T1000 (cell line): ENCODE measurements around the gene KLHL36.
"Not testable (repeated sequence)": the region's sequence is repeated elsewhere in the genome, so short reads cannot be mapped to it uniquely, and the experiment has no call there.

Source experiments
- DNase-seq: peaks from one replicate; lab custom pipeline; 2025; ENCODE audit warnings: mixed read lengths; lab: John Stamatoyannopoulos, UW

Gene KLHL36

GRCh38 chr16:84673561-84673960 is 25.2 kb downstream of the KLHL36 start:
- no peak for DNase-seq

- no peak for DNase-seq
Measured at GRCh38 chr16:84675423-84675822, 27.1 kb downstream of the KLHL36 start.

GRCh38 chr16:84675884-84676283 is 27.6 kb downstream of the KLHL36 start:
- no peak for DNase-seq

GRCh38 chr16:84677017-84677803 is 28.9 kb downstream of the KLHL36 start:
- DNase-seq = no peak

GRCh38 chr16:84677849-84678248 is 29.5 kb downstream of the KLHL36 start:
- no peak for DNase-seq

- DNase-seq = no peak
Measured at GRCh38 chr16:84678541-84678940, 30.2 kb downstream of the KLHL36 start.

- DNase-seq = no peak
Measured at GRCh38 chr16:84680165-84680842, 32.0 kb downstream of the KLHL36 start.

GRCh38 chr16:84680843-84681629 is 32.7 kb downstream of the KLHL36 start:
- no peak for DNase-seq

GRCh38 chr16:84683691-84684591 is 35.6 kb downstream of the KLHL36 start:
- DNase-seq = no peak

- DNase-seq = no peak
Measured at GRCh38 chr16:84684592-84684965, 36.3 kb downstream of the KLHL36 start.

GRCh38 chr16:84685210-84685609 is 36.9 kb downstream of the KLHL36 start:
- DNase-seq = no peak

- DNase-seq = no peak
Measured at GRCh38 chr16:84686707-84687298, 38.5 kb downstream of the KLHL36 start.

GRCh38 chr16:84687715-84688114 is 39.4 kb downstream of the KLHL36 start:
- no peak for DNase-seq

GRCh38 chr16:84688163-84688562 is 39.9 kb downstream of the KLHL36 start:
- DNase-seq = not testable (repeated sequence)

- no peak for DNase-seq
Measured at GRCh38 chr16:84689111-84689510, 40.8 kb downstream of the KLHL36 start.

- DNase-seq = no peak
Measured at GRCh38 chr16:84690088-84690819, 41.9 kb downstream of the KLHL36 start.

- no peak for DNase-seq
Measured at GRCh38 chr16:84692451-84693214, 44.3 kb downstream of the KLHL36 start.

- DNase-seq = not testable (repeated sequence)
Measured at GRCh38 chr16:84693869-84694268, 45.6 kb downstream of the KLHL36 start.

GRCh38 chr16:84694980-84695379 is 46.7 kb downstream of the KLHL36 start:
- DNase-seq = no peak
